Transverse colon (tissue), 4 donors: ENCODE measurements around the gene ABCC12. TPM values are rescaled to one million over a fixed set of nuclear protein-coding genes. Genes with fewer than 3 reads are reported as not detected.
"Not testable (repeated sequence)": the region's sequence is repeated elsewhere in the genome, so short reads cannot be mapped to it uniquely, and the experiment has no call there.

Experiments
- DNase-seq: peaks from one replicate; pipeline ENCODE4 v3.0.0-alpha.2; 2019
- H3K27ac ChIP-seq, 4 donors: fragments of 200-600 bp; sonication (generic); 2 replicates each; pipeline ENCODE4 v1.5.1; 2016 to 2018; ENCODE audit warnings: inconsistent platforms in 4 of 4
- H3K27me3 ChIP-seq: fragments of 200-600 bp; sonication (generic); 2 replicates; pipeline ENCODE4 v1.5.1; 2017; ENCODE audit warnings: inconsistent platforms
- H3K36me3 ChIP-seq, 4 donors: fragments of 200-600 bp; sonication (generic); 2 replicates each; pipeline ENCODE4 v1.5.1; 2017 to 2019; ENCODE audit warnings: inconsistent platforms in 4 of 4
- H3K4me1 ChIP-seq, 4 donors: fragments of 200-600 bp; sonication (generic); 2 replicates each; pipeline ENCODE4 v1.5.1; 2017 to 2020; ENCODE audit warnings: inconsistent platforms in 4 of 4
- H3K4me3 ChIP-seq, 4 donors: fragments of 200-600 bp; sonication (generic); 1 replicate in 1 of 4; 2 replicates in 3 of 4; pipeline versions ENCODE4 v1.5.1 to v1.6.1; 2017 to 2019; ENCODE audit warnings: inconsistent platforms in 4 of 4
- H3K9me3 ChIP-seq, 2 donors: fragments of 200-600 bp; sonication (generic); 2 replicates each; pipeline ENCODE4 v1.5.1; 2017 to 2019; ENCODE audit warnings: inconsistent platforms in 2 of 2
- EP300 ChIP-seq: sonication (generic); formaldehyde crosslinking; IDR thresholded peaks from one replicate; pipeline ENCODE4 v1.6.1; 2017; ENCODE audit warnings: antibody characterized with exemption, low read depth
- POLR2A ChIP-seq: fragments of 450-650 bp; IDR thresholded peaks from one replicate; pipeline ENCODE4 v1.6.1; 2016; ENCODE audit warnings: antibody characterized with exemption, mild to moderate bottlenecking, moderate library complexity
- POLR2AphosphoS5 ChIP-seq, 3 donors: sonication (generic); formaldehyde crosslinking; IDR thresholded peaks; one replicate each; pipeline ENCODE4 v1.6.1; 2016; ENCODE audit warnings: antibody characterized with exemption in 3 of 3
- WGBS, 2 donors: methylation state at CpG; one replicate each; pipeline ENCODE4 v1.1.5; 2018; ENCODE audit warnings: low coverage in 1 of 2; 5-methylcytosine and 5-hydroxymethylcytosine counted together
- in situ Hi-C, 4 donors: fragments of 200-750 bp; cut with MboI; loops; one replicate each; pipeline versions ENCODE4 v1.15.0 to v1.15.1; 2017; ENCODE audit warnings: low sequenced_read_pairs in 3 of 4, low pct_ligation_motif_present in 1 of 4, low pct_unique_long_range_greater_than_20kb in 1 of 4
- intact Hi-C: fragments of 100-400 bp; cut with DNase I; formaldehyde crosslinking; loops from one replicate; pipeline ENCODE4 v1.15.1; 2023; ENCODE audit warnings: low total_unique reads
- total RNA-seq, 4 donors: library from RNA; depleted of rRNA; stranded (reverse); fragments of >200 nt; gene quantifications; one replicate each; pipeline ENCODE4 v1.1.0, GENCODE V29; 2016
- TF ChIP-seq, protein P1 (sequence below), 5 experiments: fragments of 200-600 bp in 3 of 5; fragments of 450-650 bp in 2 of 5; sonication (generic) in 3 of 5; IDR thresholded peaks; 1 replicate in 2 of 5; 2 replicates in 3 of 5; pipeline ENCODE4 v1.5.1; 2016 to 2017; ENCODE audit warnings: antibody characterized with exemption in 5 of 5, inconsistent platforms in 3 of 5, mild to moderate bottlenecking in 2 of 5, moderate library complexity in 1 of 5

Gene ABCC12
- total RNA-seq, 4 donors from 2014 or later: not detected

DNA sequence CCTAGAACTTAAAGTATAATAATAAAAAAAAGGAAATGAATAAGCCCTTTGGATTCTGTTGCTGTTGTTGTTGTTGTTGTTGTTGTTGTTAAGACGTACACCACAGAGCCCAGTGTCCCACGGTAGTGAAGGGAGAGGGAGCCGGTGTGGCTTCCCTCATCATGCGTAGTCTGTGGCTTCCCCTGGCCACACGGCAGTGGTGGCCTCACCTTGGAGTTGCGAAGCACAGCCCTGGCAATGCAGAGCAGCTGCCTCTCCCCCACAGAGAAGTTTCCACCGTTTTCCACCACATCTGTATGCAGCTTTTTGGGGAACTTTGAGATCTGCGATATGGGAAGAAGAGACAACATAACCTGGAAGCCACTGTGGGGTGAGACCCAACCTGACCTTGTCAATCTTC lies 14.1 kb upstream of the ABCC12 start:
- peaks cover 0 to 5% (median 1%) of the 10 kb centered on the region in 4 donors for H3K4me1 ChIP-seq
- intact Hi-C loops (no loop called here), in situ Hi-C loops (loop anchor here (10.0 to 25.0 kb wide), 5 partner anchors 1033 to 1233 kb away; partner anchors contain the start of gene NETO2 (in 4 of the 4))
- no peaks in the 10 kb centered on the region for H3K36me3 ChIP-seq
- no peak for DNase-seq
- H3K27ac ChIP-seq: no peak overlapping the region
- H3K4me3 ChIP-seq: no peak overlapping the region
- TF ChIP-seq EP300: no peak
- no peak for TF ChIP-seq POLR2A
- no peak for TF ChIP-seq POLR2AphosphoS5 (IDR thresholded peaks at IDR 0.05)
- TF ChIP-seq, protein P1, sequence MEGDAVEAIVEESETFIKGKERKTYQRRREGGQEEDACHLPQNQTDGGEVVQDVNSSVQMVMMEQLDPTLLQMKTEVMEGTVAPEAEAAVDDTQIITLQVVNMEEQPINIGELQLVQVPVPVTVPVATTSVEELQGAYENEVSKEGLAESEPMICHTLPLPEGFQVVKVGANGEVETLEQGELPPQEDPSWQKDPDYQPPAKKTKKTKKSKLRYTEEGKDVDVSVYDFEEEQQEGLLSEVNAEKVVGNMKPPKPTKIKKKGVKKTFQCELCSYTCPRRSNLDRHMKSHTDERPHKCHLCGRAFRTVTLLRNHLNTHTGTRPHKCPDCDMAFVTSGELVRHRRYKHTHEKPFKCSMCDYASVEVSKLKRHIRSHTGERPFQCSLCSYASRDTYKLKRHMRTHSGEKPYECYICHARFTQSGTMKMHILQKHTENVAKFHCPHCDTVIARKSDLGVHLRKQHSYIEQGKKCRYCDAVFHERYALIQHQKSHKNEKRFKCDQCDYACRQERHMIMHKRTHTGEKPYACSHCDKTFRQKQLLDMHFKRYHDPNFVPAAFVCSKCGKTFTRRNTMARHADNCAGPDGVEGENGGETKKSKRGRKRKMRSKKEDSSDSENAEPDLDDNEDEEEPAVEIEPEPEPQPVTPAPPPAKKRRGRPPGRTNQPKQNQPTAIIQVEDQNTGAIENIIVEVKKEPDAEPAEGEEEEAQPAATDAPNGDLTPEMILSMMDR (IDR thresholded peaks at IDR 0.05): no peak
- no peaks in the 10 kb centered on the region for H3K9me3 ChIP-seq
- H3K27me3 ChIP-seq: no peaks in the 10 kb centered on the region
- WGBS, 2 donors: 82% methylated on average over 8 of the region's 8 CpGs; no CpG with 5 or more reads in 1 of the 2 donors

DNA sequence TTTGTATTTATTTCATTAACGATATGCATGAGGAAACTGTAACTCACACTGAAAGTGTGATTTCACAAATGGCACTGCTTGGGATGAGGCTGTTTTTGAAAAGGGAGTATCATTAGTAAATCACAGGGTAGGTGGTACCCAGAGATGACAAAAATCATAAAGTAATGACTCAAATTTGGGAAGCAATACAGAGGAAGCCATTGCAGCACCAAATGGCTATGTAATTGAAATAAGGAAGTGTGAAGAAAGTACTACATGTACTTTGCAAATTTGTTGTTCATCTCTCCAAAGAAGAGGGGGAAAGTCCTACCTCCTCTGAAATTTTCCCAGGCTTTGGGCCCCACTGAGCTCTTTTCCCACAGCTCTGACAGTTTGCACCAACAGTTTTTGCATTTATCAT lies 12.3 kb upstream of the ABCC12 start:
- no peak for TF ChIP-seq POLR2A
- no peak for TF ChIP-seq EP300
- H3K9me3 ChIP-seq: no peaks in the 10 kb centered on the region
- no peak overlapping the region for H3K4me3 ChIP-seq
- intact Hi-C loops (no loop called here), in situ Hi-C loops (loop anchor here (10.0 to 25.0 kb wide), 5 partner anchors 1031 to 1231 kb away; partner anchors contain the start of gene NETO2 (in 4 of the 4))
- peaks cover 4% of the 10 kb centered on the region for H3K27me3 ChIP-seq
- peaks cover 0 to 11% (median 4%) of the 10 kb centered on the region in 4 donors for H3K4me1 ChIP-seq
- DNase-seq: no peak
- 67 to 69% methylated on average over 1 of the region's 1 CpG for WGBS, 2 donors
- no peaks in the 10 kb centered on the region for H3K36me3 ChIP-seq
- no peak overlapping the region for H3K27ac ChIP-seq

DNA sequence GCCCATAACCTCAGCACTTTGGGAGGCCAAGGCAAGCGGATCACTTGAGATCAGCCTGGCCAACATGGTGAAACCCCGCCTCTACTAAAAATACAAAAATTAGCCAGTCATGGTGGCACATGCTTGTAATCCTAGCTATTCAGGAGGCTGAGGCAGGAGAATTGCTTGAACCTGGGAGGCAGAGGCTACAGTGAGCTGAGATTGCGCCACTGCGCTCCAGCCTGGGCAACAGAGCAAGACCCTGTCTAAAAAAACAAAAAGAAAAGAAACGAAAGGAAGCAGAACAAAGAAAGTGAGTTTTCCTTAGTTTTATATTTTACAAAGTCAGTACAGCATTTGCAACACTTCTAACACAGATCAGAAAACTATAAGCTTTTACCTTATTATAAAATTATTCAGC lies 10.8 kb upstream of the ABCC12 start:
- DNase-seq, H3K27ac ChIP-seq, H3K4me3 ChIP-seq, intact Hi-C loops, H3K36me3 ChIP-seq, H3K27me3 ChIP-seq, H3K9me3 ChIP-seq: not testable (repeated sequence)
- peaks cover 0 to 11% (median 4%) of the 10 kb centered on the region in 4 donors for H3K4me1 ChIP-seq
- 91 to 98% methylated on average over 4 to 5 of the region's 5 CpGs for WGBS, 2 donors
- in situ Hi-C loops: loop anchor here (10.0 to 25.0 kb wide), 5 partner anchors 1029 to 1229 kb away; partner anchors contain the start of gene NETO2 (in 4 of the 4)

DNA sequence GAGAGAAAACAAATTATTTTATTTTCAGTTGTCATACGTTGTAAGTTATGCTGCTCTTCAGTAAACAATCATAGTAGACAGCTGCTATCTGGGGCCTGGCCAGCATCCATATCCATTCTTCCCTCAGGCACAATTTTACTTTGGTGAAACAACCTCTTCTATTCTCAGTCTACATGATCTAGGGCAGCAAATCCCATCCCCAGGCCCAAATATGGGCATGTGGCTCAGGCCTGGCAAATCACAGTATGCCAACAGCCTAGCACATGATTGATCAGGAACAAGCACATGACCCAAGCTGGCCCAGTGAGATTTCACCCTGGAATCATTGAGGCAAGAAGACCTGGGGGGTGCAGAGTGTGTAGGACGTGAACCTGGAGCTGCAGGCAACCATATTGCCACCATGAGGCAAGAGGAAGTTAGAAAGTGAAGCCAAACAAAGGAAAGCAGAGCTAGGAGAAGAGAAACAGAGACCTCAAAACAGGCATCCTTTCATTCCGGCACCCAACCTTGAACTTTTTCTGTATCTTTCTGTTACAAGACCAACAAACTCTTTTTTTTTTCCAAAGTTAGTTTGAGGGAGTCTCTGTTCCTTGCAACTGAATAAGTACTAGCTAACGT lies 10.3 kb upstream of the ABCC12 start:
- no peak for DNase-seq
- Histone ChIP-seq H3K36me3 (no peaks in the 10 kb centered on the region), H3K27ac (no peak overlapping the region), H3K4me3 (no peak overlapping the region), H3K4me1 (peaks cover 0 to 11% (median 4%) of the 10 kb centered on the region in 4 donors), H3K9me3 (no peaks in the 10 kb centered on the region), H3K27me3 (peaks cover 4% of the 10 kb centered on the region)
- in situ Hi-C loops: loop anchor here (10.0 to 25.0 kb wide), 5 partner anchors 1029 to 1229 kb away; partner anchors contain the start of gene NETO2 (in 4 of the 4)
- WGBS, 2 donors: 75 to 80% methylated on average over 3 to 4 of the region's 4 CpGs
- intact Hi-C loops: loop anchor here (2.0 kb wide), 1 partner anchor 1127 kb away; no protein-coding TSS in a partner anchor
- TF ChIP-seq POLR2AphosphoS5 (IDR thresholded peaks at IDR 0.05): no peak
- no peak for TF ChIP-seq POLR2A
- TF ChIP-seq, protein P1 (IDR thresholded peaks at IDR 0.05): no peak
- TF ChIP-seq EP300: no peak

DNA sequence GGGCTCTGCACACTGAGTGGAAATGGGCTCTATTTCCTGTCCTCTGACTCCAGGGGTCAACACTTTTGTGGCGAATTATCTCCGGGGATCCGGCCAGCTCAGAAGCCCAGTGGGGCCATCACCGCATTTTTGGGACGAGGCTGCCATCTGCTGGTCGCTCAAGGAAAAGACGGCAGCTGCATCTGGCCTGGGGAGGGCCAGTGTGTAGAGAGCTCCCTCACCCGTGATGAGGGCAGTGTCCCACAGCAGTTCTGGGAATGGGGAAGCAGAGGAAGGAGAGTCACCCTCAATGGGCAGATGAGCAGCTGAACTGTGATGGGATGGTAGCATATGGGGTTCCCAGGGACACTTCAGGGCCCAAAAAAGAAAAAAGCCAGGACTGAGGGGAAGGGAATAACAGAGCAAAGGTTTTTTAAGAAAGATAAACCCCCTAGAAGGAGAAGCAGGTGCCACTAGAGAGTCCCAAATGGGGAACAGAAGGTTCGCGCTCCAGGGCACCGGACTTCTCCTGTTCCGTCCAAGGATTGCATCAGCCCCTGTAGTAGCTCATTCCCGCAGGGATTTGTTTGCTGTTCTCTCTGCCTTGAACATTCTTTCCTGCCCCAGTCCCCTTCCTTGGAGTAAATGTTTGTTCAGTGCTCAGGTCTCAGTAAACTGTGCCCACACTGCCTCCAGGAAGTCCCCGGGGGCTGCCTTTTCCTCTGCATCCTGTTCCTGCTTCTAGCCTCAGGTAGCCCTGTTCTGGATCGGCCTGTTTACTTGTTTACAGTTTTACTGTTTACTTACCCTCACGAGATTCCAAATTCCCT lies 9.3 kb upstream of the ABCC12 start:
- H3K36me3 ChIP-seq: no peaks in the 10 kb centered on the region
- no peak overlapping the region for H3K4me3 ChIP-seq
- in situ Hi-C loops: loop anchor here (10.0 to 25.0 kb wide), 5 partner anchors 1028 to 1228 kb away; partner anchors contain the start of gene NETO2 (in 4 of the 4)
- H3K4me1 ChIP-seq: peaks cover 0 to 11% (median 4%) of the 10 kb centered on the region in 4 donors
- intact Hi-C loops: loop anchor here (2.0 kb wide), 1 partner anchor 1126 kb away; no protein-coding TSS in a partner anchor
- WGBS, 2 donors: 20 to 24% methylated on average over 10 to 16 of the region's 16 CpGs
- no peak overlapping the region for H3K27ac ChIP-seq
- no peak for TF ChIP-seq POLR2A
- TF ChIP-seq, protein P1 (IDR thresholded peaks at IDR 0.05): peak; percentile 71 to 80 (median 78)
- DNase-seq: peak; percentile 77
- peaks cover 4% of the 10 kb centered on the region for H3K27me3 ChIP-seq
- no peaks in the 10 kb centered on the region for H3K9me3 ChIP-seq
